Prostate gland (tissue), 2 donors: ENCODE results near the gene LAMA3.

Experiments used
- CTCF ChIP-seq, 4 experiments: fragments of 200-600 bp in 2 of 4; fragments of 450-650 bp in 2 of 4; sonication (generic) in 2 of 4; IDR thresholded peaks; 1 replicate in 3 of 4; 2 replicates in 1 of 4; pipeline ENCODE4 v1.5.1; 2016 to 2019; ENCODE audit warnings: antibody characterized with exemption in 4 of 4, mild to moderate bottlenecking in 2 of 4, moderate library complexity in 2 of 4
- POLR2A ChIP-seq: fragments of 450-650 bp; IDR thresholded peaks from one replicate; pipeline ENCODE4 v1.6.1; 2016; ENCODE audit warnings: antibody characterized with exemption, mild to moderate bottlenecking
- POLR2AphosphoS5 ChIP-seq: sonication (generic); formaldehyde crosslinking; IDR thresholded peaks from one replicate; pipeline ENCODE4 v1.6.1; 2017; ENCODE audit warnings: antibody characterized with exemption

GRCh38 chr18:24000613-24001490, 311.6 kb downstream of the LAMA3 start:
- no peak for TF ChIP-seq CTCF (IDR thresholded peaks at IDR 0.05)
- TF ChIP-seq POLR2A: no peak
- TF ChIP-seq POLR2AphosphoS5: no peak
